Neural cell (in vitro differentiated cells): ENCODE measurements around the gene ZNF607.

Experiments used
- TF ChIP-seq, protein P1 (sequence below): fragments of 450-650 bp; IDR thresholded peaks from 2 replicates; pipeline ENCODE4 v1.5.1; 2014; ENCODE audit warnings: antibody characterized with exemption, mild to moderate bottlenecking, moderate library complexity; ENCODE audit not compliant: poor library complexity, severe bottlenecking
- TF ChIP-seq, protein P2 (sequence below): IDR thresholded peaks from 2 replicates; pipeline ENCODE4 v1.6.1; 2012; ENCODE audit warnings: borderline replicate concordance

DNA sequence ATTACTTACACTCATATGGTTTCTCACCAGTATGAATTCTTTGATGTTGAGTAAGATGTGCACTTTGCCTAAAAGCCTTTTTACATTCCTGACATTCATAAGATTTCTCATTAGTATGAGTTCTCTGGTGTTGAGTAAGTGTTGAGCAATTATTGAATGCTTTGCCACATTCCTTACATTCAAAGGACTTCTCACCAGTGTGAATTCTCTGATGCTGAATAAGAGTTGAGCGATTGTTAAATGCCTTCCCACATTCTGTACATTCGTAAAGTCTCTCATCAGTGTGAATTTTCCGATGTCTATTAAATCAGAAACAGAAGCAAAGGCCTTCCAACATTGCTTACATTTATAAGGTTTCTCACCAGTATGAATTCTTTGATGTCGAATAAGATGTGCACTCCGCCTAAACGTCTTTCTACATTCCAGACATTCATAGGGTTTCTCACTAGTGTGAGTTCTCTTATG is 50.1 kb downstream of the ZNF607 start:
- TF ChIP-seq, protein P1, sequence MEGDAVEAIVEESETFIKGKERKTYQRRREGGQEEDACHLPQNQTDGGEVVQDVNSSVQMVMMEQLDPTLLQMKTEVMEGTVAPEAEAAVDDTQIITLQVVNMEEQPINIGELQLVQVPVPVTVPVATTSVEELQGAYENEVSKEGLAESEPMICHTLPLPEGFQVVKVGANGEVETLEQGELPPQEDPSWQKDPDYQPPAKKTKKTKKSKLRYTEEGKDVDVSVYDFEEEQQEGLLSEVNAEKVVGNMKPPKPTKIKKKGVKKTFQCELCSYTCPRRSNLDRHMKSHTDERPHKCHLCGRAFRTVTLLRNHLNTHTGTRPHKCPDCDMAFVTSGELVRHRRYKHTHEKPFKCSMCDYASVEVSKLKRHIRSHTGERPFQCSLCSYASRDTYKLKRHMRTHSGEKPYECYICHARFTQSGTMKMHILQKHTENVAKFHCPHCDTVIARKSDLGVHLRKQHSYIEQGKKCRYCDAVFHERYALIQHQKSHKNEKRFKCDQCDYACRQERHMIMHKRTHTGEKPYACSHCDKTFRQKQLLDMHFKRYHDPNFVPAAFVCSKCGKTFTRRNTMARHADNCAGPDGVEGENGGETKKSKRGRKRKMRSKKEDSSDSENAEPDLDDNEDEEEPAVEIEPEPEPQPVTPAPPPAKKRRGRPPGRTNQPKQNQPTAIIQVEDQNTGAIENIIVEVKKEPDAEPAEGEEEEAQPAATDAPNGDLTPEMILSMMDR: no peak
- TF ChIP-seq, protein P2, sequence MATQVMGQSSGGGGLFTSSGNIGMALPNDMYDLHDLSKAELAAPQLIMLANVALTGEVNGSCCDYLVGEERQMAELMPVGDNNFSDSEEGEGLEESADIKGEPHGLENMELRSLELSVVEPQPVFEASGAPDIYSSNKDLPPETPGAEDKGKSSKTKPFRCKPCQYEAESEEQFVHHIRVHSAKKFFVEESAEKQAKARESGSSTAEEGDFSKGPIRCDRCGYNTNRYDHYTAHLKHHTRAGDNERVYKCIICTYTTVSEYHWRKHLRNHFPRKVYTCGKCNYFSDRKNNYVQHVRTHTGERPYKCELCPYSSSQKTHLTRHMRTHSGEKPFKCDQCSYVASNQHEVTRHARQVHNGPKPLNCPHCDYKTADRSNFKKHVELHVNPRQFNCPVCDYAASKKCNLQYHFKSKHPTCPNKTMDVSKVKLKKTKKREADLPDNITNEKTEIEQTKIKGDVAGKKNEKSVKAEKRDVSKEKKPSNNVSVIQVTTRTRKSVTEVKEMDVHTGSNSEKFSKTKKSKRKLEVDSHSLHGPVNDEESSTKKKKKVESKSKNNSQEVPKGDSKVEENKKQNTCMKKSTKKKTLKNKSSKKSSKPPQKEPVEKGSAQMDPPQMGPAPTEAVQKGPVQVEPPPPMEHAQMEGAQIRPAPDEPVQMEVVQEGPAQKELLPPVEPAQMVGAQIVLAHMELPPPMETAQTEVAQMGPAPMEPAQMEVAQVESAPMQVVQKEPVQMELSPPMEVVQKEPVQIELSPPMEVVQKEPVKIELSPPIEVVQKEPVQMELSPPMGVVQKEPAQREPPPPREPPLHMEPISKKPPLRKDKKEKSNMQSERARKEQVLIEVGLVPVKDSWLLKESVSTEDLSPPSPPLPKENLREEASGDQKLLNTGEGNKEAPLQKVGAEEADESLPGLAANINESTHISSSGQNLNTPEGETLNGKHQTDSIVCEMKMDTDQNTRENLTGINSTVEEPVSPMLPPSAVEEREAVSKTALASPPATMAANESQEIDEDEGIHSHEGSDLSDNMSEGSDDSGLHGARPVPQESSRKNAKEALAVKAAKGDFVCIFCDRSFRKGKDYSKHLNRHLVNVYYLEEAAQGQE: no peak
